Measurements from ENCODE around the gene PTH1R. TPM values are rescaled to one million over a fixed set of nuclear protein-coding genes. Genes with fewer than 3 reads are reported as not detected.

The PTH1R gene
- total and polyA plus RNA-seq, 12 donors = 1.5 to 89.8 (median 4.2) TPM

DNA sequence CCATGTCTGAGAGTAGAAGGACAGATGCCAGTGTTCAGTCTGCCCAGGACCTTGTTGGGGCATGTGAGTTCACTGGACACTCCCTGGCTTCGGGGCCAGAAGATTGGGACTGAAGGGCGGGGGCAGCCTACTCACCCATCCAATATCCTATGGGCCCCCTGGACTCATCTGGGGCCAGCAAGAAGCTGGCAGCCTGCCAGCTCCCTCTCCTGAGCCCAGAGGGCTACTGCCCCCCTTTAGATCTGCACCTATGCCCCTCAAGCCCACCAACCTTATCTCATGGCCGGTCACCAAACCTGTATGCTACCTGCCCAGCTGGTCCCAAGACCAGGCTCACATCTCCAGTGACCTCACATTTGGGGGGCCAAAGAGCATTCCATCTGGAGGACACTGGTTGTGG lies 8.1 kb downstream of the PTH1R start:
- intact Hi-C loops (cut with DNase I) = no loop called here
- DNase-seq (no peak), ATAC-seq (no peak)
- TF ChIP-seq, protein P1, sequence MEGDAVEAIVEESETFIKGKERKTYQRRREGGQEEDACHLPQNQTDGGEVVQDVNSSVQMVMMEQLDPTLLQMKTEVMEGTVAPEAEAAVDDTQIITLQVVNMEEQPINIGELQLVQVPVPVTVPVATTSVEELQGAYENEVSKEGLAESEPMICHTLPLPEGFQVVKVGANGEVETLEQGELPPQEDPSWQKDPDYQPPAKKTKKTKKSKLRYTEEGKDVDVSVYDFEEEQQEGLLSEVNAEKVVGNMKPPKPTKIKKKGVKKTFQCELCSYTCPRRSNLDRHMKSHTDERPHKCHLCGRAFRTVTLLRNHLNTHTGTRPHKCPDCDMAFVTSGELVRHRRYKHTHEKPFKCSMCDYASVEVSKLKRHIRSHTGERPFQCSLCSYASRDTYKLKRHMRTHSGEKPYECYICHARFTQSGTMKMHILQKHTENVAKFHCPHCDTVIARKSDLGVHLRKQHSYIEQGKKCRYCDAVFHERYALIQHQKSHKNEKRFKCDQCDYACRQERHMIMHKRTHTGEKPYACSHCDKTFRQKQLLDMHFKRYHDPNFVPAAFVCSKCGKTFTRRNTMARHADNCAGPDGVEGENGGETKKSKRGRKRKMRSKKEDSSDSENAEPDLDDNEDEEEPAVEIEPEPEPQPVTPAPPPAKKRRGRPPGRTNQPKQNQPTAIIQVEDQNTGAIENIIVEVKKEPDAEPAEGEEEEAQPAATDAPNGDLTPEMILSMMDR (IDR thresholded peaks at IDR 0.05) = no peak
- Histone ChIP-seq H3K27me3 (peaks cover 4 to 53% (median 30%) of the 10 kb centered on the region in 7 donors), H3K4me3 (no peak overlapping the region), H3K27ac (no peak overlapping the region), H3K4me1 (peaks cover 8 to 44% (median 20%) of the 10 kb centered on the region in 9 donors), H3K36me3 (no peaks in the 10 kb centered on the region), H3K9me3 (no peaks in the 10 kb centered on the region)
- 96 to 98% methylated on average over 3 of the region's 3 CpGs for WGBS, 2 donors

DNA sequence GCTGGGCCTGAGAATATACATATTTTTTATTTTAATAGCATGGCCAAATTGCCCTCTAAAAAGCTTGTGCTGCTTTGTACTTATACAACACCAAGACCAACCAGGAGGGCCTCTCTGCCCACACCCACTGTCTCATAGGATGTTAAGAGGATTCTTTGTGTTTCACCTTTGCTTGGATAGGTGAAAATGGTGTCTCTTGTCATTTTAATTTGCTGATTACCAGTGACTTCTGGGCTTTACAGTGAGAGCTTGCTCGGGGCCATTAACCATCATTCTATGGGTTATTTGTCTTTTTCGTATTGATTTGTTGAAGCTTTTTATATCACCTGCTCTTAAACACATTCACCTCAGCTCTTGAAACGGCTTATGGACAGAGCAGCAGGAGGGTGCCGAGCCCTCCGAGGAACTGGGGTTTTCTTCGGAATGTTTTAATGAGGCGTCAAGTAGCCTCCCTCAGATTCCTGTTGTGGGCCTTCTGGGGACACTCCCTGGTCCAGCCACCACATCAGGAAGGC lies 10.5 kb downstream of the PTH1R start:
- Histone ChIP-seq H3K27ac (no peak overlapping the region), H3K27me3 (peaks cover 0 to 52% (median 7%) of the 10 kb centered on the region in 7 donors), H3K4me3 (no peak overlapping the region), H3K9me3 (no peaks in the 10 kb centered on the region), H3K4me1 (peaks cover 7 to 51% (median 28%) of the 10 kb centered on the region in 9 donors), H3K36me3 (no peaks in the 10 kb centered on the region)
- DNase-seq (no peak), ATAC-seq (no peak)
- intact Hi-C loops (cut with DNase I) = no loop called here
- WGBS, 2 donors = 69 to 84% methylated on average over 7 of the region's 7 CpGs
- TF ChIP-seq, protein P1 (IDR thresholded peaks at IDR 0.05) = no peak

DNA sequence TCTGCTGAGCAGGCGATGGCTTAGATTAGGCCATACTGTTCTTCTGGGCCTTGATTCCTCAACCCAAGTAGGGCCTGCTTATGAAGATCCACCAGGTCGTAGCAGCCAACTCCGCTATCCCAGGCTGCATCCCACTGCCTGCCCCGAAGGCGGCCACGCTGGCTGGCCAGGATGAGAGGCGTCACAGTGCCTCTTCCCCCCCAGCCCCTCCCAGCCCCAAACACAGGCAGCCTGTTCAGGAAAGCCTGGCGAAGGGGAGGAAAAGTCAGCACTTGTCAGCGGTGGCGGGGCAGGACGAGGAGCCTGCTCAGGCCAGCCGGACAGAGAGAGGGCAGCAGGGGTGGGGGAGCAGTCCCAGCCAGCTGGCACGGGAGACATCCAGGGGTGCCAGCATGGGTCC lies 11.2 kb downstream of the PTH1R start:
- no peak overlapping the region for H3K4me3 ChIP-seq
- DNase-seq (no peak), ATAC-seq (no peak)
- H3K4me1 ChIP-seq = peaks cover 11 to 52% (median 31%) of the 10 kb centered on the region in 9 donors
- intact Hi-C loops (cut with DNase I) = no loop called here
- TF ChIP-seq, protein P1 (IDR thresholded peaks at IDR 0.05) = no peak
- H3K27me3 ChIP-seq = peaks cover 0 to 52% (median 2%) of the 10 kb centered on the region in 7 donors
- H3K9me3 ChIP-seq = no peaks in the 10 kb centered on the region
- H3K36me3 ChIP-seq = no peaks in the 10 kb centered on the region
- WGBS, 2 donors = 66 to 68% methylated on average over 13 of the region's 13 CpGs
- peak overlapping the region in 1 of 10 donors; percentile 2 for H3K27ac ChIP-seq

DNA sequence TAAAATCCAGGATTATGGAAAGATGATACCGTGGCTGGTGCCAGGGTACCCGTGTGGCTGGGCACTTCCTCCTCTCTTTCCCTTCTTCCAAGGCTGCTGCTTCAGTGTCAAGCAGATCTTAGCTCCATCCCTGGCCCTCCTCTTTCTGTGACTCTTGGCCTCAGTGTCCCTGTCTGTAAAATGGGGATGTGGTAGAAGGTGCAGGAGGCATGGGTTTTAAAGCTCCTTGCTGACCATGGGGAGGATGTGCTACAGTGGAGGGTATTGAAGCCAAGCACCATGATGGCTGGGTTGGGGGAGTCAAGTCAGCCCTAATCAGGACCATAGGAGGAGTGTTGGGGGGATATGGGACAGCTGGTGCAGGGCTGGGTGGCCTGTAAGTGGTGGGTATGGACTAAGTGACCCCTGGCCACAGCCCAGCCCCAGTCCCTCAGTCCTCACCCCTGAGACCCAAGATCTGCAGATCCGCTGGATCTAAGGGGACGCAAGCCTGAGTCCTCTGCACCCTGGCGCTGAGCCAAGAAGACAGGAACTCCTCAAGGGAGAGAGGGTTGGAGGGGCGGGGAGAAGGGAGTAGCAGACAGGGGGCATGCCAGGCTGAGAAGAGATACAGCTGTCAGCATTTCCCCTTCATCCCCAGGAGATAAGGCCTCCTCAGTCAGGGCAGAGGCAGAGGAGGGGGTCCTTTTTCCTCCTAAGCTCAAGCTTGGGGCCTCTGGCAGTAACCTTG lies 12.0 kb downstream of the PTH1R start:
- no peak overlapping the region for H3K4me3 ChIP-seq
- H3K9me3 ChIP-seq = no peaks in the 10 kb centered on the region
- DNase-seq (peak; percentile 61 to 64), ATAC-seq (peak in 1 of 8 donors; percentile 15)
- peaks cover 0 to 48% (median 0%) of the 10 kb centered on the region in 7 donors for H3K27me3 ChIP-seq
- 57 to 65% methylated on average over 6 of the region's 6 CpGs for whole genome bisulfite sequencing, 2 donors
- no peak overlapping the region for H3K27ac ChIP-seq
- peaks cover 11 to 50% (median 31%) of the 10 kb centered on the region in 9 donors for H3K4me1 ChIP-seq
- TF ChIP-seq, protein P1 (IDR thresholded peaks at IDR 0.05) = no peak
- intact Hi-C loops (cut with DNase I) = no loop called here
- no peaks in the 10 kb centered on the region for H3K36me3 ChIP-seq
